ENCODE measurements around the gene BZW2. TPM values are rescaled to one million over a fixed set of nuclear protein-coding genes. Genes with fewer than 3 reads are reported as not detected.

BZW2 gene
- total RNA-seq, 1 experiment from 2014 or later = 80.9 TPM

DNA sequence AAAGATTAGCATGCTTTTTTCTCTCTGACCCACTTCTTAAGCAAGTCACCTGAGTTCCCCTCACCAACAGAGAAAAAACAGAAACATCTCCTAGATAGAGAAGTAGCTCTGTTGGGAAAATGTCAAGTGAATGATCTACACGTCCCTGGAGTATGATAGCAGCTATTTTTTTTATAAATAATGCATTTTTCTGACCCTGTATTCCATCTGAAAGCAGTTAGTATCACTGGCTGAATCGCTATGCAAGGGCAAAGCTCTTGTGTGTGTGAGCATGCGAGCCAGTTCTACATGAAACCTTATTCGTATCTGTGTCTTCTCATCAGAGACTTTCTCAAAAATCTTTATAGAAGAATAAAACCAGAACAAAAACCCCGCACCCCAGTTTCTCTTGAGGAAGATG lies 8.6 kb upstream of the BZW2 start:
- intact Hi-C loops (cut with micrococcal nuclease; ENCODE audit: unreplicated experiment) = no loop called here
- no peak for ATAC-seq
- Histone ChIP-seq H3K9me3 (ENCODE audit: control insufficient read depth, insufficient read depth, low read depth, low read length) (no peaks in the 10 kb centered on the region), H3K27ac (ENCODE audit: low read length) (no peak overlapping the region), H3K27me3 (ENCODE audit: control insufficient read depth, insufficient read depth, low read length) (no peaks in the 10 kb centered on the region), H3K4me3 (ENCODE audit: low read depth in 2 of 2, low read length in 2 of 2) (no peak overlapping the region), H3K4me1 (ENCODE audit: control insufficient read depth, insufficient read depth, low read length) (no peaks in the 10 kb centered on the region), H3K36me3 (ENCODE audit: control insufficient read depth, insufficient read depth, low read length) (no peaks in the 10 kb centered on the region)
- TF ChIP-seq SIN3A (IDR thresholded peaks at IDR 0.05; ENCODE audit: borderline replicate concordance, insufficient read depth, low read depth, low read length) = no peak
- no peak for TF ChIP-seq TCF7L2 (IDR thresholded peaks at IDR 0.05; ENCODE audit: low read depth, low read length)
- TF ChIP-seq, protein P1, sequence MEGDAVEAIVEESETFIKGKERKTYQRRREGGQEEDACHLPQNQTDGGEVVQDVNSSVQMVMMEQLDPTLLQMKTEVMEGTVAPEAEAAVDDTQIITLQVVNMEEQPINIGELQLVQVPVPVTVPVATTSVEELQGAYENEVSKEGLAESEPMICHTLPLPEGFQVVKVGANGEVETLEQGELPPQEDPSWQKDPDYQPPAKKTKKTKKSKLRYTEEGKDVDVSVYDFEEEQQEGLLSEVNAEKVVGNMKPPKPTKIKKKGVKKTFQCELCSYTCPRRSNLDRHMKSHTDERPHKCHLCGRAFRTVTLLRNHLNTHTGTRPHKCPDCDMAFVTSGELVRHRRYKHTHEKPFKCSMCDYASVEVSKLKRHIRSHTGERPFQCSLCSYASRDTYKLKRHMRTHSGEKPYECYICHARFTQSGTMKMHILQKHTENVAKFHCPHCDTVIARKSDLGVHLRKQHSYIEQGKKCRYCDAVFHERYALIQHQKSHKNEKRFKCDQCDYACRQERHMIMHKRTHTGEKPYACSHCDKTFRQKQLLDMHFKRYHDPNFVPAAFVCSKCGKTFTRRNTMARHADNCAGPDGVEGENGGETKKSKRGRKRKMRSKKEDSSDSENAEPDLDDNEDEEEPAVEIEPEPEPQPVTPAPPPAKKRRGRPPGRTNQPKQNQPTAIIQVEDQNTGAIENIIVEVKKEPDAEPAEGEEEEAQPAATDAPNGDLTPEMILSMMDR (IDR thresholded peaks at IDR 0.05) = no peak
- TF ChIP-seq POLR2AphosphoS5 (IDR thresholded peaks at IDR 0.05; ENCODE audit: low read depth, low read length) = no peak
- TF ChIP-seq, protein P2, sequence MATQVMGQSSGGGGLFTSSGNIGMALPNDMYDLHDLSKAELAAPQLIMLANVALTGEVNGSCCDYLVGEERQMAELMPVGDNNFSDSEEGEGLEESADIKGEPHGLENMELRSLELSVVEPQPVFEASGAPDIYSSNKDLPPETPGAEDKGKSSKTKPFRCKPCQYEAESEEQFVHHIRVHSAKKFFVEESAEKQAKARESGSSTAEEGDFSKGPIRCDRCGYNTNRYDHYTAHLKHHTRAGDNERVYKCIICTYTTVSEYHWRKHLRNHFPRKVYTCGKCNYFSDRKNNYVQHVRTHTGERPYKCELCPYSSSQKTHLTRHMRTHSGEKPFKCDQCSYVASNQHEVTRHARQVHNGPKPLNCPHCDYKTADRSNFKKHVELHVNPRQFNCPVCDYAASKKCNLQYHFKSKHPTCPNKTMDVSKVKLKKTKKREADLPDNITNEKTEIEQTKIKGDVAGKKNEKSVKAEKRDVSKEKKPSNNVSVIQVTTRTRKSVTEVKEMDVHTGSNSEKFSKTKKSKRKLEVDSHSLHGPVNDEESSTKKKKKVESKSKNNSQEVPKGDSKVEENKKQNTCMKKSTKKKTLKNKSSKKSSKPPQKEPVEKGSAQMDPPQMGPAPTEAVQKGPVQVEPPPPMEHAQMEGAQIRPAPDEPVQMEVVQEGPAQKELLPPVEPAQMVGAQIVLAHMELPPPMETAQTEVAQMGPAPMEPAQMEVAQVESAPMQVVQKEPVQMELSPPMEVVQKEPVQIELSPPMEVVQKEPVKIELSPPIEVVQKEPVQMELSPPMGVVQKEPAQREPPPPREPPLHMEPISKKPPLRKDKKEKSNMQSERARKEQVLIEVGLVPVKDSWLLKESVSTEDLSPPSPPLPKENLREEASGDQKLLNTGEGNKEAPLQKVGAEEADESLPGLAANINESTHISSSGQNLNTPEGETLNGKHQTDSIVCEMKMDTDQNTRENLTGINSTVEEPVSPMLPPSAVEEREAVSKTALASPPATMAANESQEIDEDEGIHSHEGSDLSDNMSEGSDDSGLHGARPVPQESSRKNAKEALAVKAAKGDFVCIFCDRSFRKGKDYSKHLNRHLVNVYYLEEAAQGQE (IDR thresholded peaks at IDR 0.05; ENCODE audit: insufficient read depth in 1 of 2, low read depth in 2 of 2, low read length in 1 of 2) = no peak
- in situ Hi-C loops (cut with HindIII; ENCODE audit: low pct_unique_long_range_greater_than_20kb, low sequenced_read_pairs) = no loop called here
- POLR2A ChIA-PET = no interaction called here
- DNase-seq (ENCODE audit: low read depth, low spot score) = no peak
- BruUV-seq (replicated peaks) = no TSS peak
- CTCF ChIA-PET = no interaction called here

DNA sequence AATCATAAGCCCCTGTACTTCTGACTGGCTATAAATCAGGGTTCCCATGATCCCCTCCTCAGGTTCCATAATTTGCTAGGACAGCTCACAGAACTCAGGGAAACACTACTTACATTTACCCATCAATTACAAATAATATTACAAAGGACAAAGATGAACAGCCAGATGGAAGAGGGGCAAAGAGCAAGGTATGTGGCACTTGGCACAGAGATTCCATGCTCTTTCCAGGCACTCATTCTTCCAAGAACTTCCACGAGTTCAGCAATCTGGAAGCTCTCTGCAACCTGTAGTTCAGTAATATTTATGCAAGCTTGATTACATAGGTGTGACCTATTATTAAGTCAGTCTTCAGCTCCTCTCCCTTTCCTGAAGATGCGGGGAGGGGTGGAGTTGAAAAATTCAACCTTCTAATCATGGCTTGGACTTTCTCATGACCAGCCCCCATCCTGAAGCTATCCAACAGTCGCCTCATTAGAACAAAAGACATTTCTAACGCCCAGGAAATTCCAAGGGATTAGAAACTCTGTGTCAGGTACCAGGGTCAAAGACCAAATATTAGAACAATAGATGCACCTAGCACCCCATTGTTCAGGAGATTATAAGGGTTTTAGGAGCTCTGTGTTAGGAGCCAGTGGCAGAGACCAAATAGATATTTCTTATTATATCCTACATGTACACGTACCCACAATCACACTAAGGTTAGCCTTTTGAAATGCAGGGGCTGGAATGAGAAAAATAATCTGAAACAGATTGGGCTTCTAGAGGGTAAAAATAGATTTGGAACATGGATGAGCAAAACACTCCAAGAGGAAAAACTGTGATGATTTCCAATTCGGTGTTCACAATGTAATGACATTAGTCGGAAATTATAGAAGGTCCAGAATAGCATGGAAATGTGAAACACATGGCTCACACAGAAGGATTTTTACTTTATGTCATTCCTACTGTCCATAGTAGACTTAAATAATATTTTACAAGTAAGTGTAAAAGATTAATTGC lies 7.4 kb upstream of the BZW2 start:
- H3K4me3 ChIP-seq (ENCODE audit: low read depth in 2 of 2, low read length in 2 of 2) = no peak overlapping the region
- in situ Hi-C loops (cut with HindIII; ENCODE audit: low pct_unique_long_range_greater_than_20kb, low sequenced_read_pairs) = no loop called here
- ATAC-seq = no peak
- no TSS peak for BruUV-seq (replicated peaks)
- ChIA-PET POLR2A (no interaction called here), CTCF (no interaction called here)
- TF ChIP-seq POLR2AphosphoS5 (IDR thresholded peaks at IDR 0.05; ENCODE audit: low read depth, low read length) (no peak), SIN3A (IDR thresholded peaks at IDR 0.05; ENCODE audit: borderline replicate concordance, insufficient read depth, low read depth, low read length) (no peak), TCF7L2 (IDR thresholded peaks at IDR 0.05; ENCODE audit: low read depth, low read length) (no peak)
- TF ChIP-seq, protein P2 (IDR thresholded peaks at IDR 0.05; ENCODE audit: insufficient read depth in 1 of 2, low read depth in 2 of 2, low read length in 1 of 2) = no peak
- TF ChIP-seq, protein P1 (IDR thresholded peaks at IDR 0.05) = no peak
- no peaks in the 10 kb centered on the region for H3K9me3 ChIP-seq (ENCODE audit: control insufficient read depth, insufficient read depth, low read depth, low read length)
- intact Hi-C loops (cut with micrococcal nuclease; ENCODE audit: unreplicated experiment) = no loop called here
- no peaks in the 10 kb centered on the region for H3K27me3 ChIP-seq (ENCODE audit: control insufficient read depth, insufficient read depth, low read length)
- H3K4me1 ChIP-seq (ENCODE audit: control insufficient read depth, insufficient read depth, low read length) = peaks cover 4% of the 10 kb centered on the region; the same call in 1 of the 2 replicates
- no peak for DNase-seq (ENCODE audit: low read depth, low spot score)
- H3K36me3 ChIP-seq (ENCODE audit: control insufficient read depth, insufficient read depth, low read length) = no peaks in the 10 kb centered on the region
- H3K27ac ChIP-seq (ENCODE audit: low read length) = no peak overlapping the region

Measured in Panc1 (cell line).